HG02938 (cell line): ENCODE measurements around the gene KBTBD12.
"Not testable (repeated sequence)": the region's sequence is repeated elsewhere in the genome, so short reads cannot be mapped to it uniquely, and the experiment has no call there.

Experiments
- ATAC-seq: cut with Tn5 transposase; IDR thresholded peaks from one replicate; pipeline ENCODE4 v1.9.1; 2021; ENCODE audit warnings: mild to moderate bottlenecking, moderate library complexity; ENCODE audit not compliant: unreplicated experiment

Gene KBTBD12

DNA sequence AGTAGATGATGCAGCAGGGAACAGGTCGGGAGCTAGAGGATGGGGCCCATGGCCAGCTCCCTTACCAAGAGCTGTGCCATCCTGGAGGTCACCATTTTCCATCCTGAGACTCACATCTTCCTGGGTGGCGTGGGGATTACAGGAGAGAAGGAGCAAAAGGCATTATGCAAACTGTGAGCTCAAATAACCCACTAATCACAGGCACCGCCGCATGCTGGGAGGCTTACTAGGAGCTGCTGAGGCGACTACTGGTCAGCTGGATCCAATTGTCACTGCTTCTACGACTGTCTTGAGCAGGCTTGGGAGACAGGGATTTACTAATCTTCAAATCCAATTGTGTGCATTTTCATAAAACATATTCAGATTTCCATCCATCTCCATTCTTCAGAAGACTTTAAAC lies 12.5 kb upstream of the KBTBD12 start:
- ATAC-seq: no peak

- ATAC-seq: no peak
Observed at GRCh38 chr3:127903611-127904375, 11.2 kb upstream of the KBTBD12 start.

DNA sequence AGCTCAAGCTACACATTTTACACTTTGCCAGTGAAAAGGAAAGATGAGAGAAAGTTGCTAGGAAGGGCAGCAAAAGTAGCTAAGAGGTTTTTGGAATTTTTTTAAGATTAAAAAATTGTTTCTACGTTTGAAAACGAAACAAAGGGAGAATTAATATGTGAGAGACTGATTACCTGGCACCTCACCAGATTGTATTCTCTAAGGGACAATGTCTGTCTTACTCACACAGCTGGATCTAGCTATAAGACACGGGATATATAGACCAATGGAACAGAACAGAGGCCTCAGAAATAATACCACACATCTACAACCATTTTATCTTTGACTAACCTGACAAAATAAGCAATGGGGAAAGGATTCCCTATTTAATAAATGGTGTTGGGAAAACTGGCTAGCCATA lies 9.5 kb upstream of the KBTBD12 start:
- ATAC-seq: no peak

GRCh38 chr3:127906653-127907052 lies 8.4 kb upstream of the KBTBD12 start:
- ATAC-seq: not testable (repeated sequence)

DNA sequence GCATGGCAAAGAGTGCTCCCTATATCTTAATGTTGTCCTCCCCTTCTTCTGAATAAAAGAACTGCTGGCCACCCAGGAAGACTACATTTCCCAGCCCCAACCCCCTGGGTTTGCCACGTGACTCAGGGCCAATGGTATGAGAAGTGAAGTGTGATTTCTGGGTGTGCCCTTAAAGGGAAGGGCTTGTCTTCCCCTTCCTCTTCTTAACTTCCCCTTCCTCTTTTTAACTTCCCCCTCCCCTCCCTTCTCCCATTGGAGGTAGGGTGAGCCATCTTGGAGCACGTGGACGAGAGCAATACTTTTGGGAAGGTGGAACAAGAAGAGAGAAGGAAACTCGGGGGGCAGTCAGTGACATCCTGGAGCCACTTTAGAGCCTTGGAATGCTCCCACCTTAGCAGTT lies 6.8 kb upstream of the KBTBD12 start:
- no peak for ATAC-seq

- ATAC-seq: no peak
Observed at GRCh38 chr3:127908951-127909350, 6.1 kb upstream of the KBTBD12 start.

DNA sequence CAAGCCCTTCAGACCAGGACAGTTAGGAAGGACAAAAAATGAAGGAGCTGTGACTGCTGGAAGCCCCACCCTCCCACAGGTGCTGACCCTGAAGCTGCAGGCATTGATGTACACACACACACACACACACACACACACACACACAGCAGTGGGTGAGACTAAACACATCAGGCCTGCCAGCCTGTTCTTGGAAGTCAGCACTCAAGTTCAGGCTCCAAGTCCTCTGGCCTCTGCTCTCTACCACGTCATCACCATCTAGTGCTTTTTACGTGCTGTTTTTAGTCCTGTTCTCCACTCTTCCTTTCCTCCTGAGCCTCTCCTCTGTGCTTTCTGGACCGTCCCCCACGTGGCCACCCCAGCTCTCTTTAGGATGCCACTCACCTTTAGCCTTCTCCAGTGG lies 5.4 kb upstream of the KBTBD12 start:
- ATAC-seq: no peak

DNA sequence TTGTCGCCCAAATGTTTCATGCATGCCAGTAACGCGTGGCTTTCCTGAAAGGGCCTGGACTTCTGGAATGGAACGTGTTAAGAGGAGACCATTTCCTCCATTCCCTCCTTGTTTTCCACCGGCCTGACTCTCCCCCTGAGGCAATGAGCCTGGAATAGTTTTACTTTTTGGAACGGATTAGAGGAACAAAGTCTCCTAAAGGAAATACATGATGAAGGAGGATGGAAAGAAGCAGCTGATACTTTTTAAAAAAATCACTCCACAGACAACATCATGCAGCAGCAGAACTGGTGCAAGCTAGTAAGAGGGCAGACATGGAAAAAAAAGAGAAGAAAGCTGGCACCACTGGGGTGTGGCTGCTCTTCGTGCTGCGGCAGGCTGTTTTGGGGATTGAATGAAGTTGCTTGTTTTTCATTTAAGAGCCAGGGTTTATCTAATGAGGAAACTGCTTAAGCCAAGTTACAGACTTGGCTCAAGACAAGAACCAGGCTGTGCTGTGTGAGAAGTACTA lies 3.6 kb upstream of the KBTBD12 start:
- no peak for ATAC-seq

- ATAC-seq: not testable (repeated sequence)
Observed at GRCh38 chr3:127913841-127914240, 1.2 kb upstream of the KBTBD12 start.

GRCh38 chr3:127914584-127914983 lies 448 bp upstream of the KBTBD12 start:
- no peak for ATAC-seq

- no peak for ATAC-seq
Observed at GRCh38 chr3:127915937-127916493, 983 bp downstream of the KBTBD12 start.

GRCh38 chr3:127920738-127921137 lies 5.7 kb downstream of the KBTBD12 start:
- ATAC-seq: no peak

- no peak for ATAC-seq
Observed at GRCh38 chr3:127923611-127924010, 8.6 kb downstream of the KBTBD12 start.

DNA sequence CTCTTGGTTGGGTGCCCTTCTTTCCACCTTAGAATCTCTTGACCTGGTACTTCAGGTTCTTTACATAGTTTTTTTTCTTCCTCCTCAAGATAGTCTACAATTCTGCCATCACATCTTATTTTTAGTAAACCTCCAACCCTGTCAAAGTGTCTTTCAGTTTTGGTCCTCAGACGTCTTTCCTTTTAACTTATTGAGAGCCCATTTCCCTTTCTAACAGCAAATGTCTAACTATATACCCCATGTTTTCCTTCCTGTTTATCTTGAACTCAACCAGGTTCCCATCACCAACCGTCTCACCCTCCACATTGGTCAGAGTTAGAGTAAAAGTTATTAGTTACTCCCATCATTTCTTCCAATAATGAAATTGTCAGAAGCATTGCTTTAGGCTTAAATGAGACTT lies 10.4 kb downstream of the KBTBD12 start:
- no peak for ATAC-seq

DNA sequence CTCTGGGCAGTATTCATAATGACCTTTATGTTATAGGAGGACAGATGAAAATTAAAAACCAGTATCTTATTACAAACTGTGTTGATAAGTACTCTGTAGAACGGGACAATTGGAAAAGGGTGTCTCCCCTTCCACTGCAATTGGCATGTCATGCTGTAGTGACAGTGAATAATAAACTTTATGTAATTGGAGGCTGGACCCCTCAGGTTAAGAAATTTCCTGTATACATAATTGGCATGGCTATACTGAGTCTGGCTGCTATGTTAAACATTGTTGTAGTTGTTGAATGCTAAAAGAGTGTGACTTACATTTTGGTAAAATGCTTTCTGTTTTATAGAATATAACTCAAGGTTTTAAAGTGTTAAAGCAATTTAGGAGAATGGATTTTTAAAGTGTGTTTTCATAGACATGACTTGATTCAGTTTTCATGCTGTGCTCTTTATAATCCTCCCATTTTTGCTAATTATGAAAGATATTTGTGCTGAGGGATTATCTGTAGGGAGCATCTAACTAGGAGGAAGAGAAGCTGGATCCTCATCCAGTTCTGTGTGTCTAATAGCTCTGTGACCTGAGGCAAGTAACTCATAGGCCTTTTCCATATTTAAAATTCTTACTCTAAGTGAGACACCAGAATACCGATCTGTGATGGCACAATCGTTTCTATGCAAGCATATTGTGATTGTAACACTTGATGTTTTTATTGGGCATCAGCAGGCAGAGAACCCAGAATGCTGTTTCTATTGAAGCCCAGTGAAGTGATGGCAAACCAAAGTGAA lies 13.0 kb downstream of the KBTBD12 start:
- no peak for ATAC-seq

DNA sequence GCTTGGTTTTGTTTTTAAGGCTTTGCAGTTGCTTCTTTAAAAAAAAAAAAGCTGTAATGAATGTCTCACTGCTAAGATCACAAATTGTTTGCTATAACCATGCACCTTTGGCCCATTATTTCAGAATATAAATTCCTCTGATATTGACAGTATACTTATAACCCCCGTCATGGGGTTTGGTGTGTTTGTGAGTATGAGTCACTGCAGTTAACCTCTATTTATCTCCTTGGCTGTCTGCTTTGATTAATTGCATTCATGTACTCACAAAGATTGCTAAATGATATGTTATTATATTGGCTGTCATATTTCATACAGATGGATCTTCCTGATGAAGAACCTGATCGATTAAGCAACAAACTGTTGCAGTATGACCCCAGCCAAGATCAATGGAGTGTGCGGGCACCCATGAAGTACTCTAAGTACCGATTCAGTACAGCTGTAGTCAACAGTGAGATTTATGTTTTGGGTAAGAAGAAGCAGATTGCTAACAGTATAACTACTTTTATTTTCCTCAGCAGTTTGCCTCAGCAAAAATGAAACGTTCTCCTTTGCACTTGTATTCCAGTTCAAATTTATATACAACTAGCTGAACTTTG lies 14.9 kb downstream of the KBTBD12 start:
- ATAC-seq: no peak

- ATAC-seq: no peak
Observed at GRCh38 chr3:127933396-127933795, 18.4 kb downstream of the KBTBD12 start.

GRCh38 chr3:127938800-127939199 lies 23.8 kb downstream of the KBTBD12 start:
- no peak for ATAC-seq

DNA sequence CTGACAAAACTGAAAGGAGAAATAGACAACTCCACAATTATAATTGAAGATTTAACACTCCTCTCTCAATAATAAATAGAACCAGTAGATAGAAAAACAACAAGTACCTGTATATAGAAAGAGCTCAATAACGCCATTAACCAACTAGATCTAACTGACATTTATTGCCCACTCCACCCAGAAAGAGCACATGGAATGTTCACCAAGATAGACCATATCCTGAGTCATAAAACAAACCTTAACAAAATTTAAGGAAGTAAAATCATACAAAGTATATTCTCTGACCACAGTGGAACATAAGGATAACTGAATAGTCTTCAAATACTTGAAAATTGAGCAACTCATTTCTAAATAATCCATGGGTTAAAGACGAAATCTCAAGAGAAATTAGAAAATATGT lies 25.1 kb downstream of the KBTBD12 start:
- no peak for ATAC-seq

GRCh38 chr3:127942613-127943012 lies 27.6 kb downstream of the KBTBD12 start:
- ATAC-seq: no peak

- no peak for ATAC-seq
Observed at GRCh38 chr3:127948211-127948610, 33.2 kb downstream of the KBTBD12 start.
